GM19467 (cell line): ENCODE data around the gene GRAMD4.

Source experiments
- ATAC-seq: cut with Tn5 transposase; IDR thresholded peaks from one replicate; pipeline ENCODE4 v1.9.1; 2021; ENCODE audit warnings: mild to moderate bottlenecking, moderate library complexity; ENCODE audit not compliant: unreplicated experiment

GRAMD4 gene

GRCh38 chr22:46619830-46620501, at the start of gene GRAMD4:
Gene GRAMD4, plus strand, starts transcription at chr22:46620386. Its CDS starts 6,414 bp downstream, at chr22:46626800.
- ATAC-seq, result no peak

- ATAC-seq, result no peak
These were observed 48.4 kb upstream of the GRAMD4 start for GRCh38 chr22:46571642-46572250.

- ATAC-seq, result no peak
These were observed 47.0 kb upstream of the GRAMD4 start for GRCh38 chr22:46572911-46573780.

GRCh38 chr22:46573781-46574437, 46.3 kb upstream of the GRAMD4 start:
- no peak for ATAC-seq

GRCh38 chr22:46574438-46574992, 45.7 kb upstream of the GRAMD4 start:
- no peak for ATAC-seq

GRCh38 chr22:46574993-46575910, 44.9 kb upstream of the GRAMD4 start:
- ATAC-seq, result no peak

- ATAC-seq, result no peak
These were observed 44.2 kb upstream of the GRAMD4 start for GRCh38 chr22:46575911-46576555.

GRCh38 chr22:46576556-46577367, 43.4 kb upstream of the GRAMD4 start:
- no peak for ATAC-seq

GRCh38 chr22:46577368-46578249, 42.6 kb upstream of the GRAMD4 start:
- ATAC-seq, result no peak

- ATAC-seq, result no peak
These were observed 41.8 kb upstream of the GRAMD4 start for GRCh38 chr22:46578251-46578823.

GRCh38 chr22:46578824-46579561, 41.2 kb upstream of the GRAMD4 start:
- ATAC-seq, result no peak

GRCh38 chr22:46579751-46580449, 40.3 kb upstream of the GRAMD4 start:
- no peak for ATAC-seq

- ATAC-seq, result no peak
These were observed 39.1 kb upstream of the GRAMD4 start for GRCh38 chr22:46580940-46581537.

- no peak for ATAC-seq
These were observed 38.5 kb upstream of the GRAMD4 start for GRCh38 chr22:46581538-46582244.
